IPS DF 6.9 (cell line): ENCODE measurements around the gene USP36.

Experiments used
- DNase-seq: peaks from one replicate; pipeline ENCODE4 v3.0.0-alpha.2; 2013; ENCODE audit warnings: low read depth, low spot score
- H3K27ac ChIP-seq: one replicate; pipeline ENCODE4 v1.5.1; 2013; ENCODE audit warnings: low read length, control low read depth
- H3K27me3 ChIP-seq: 2 replicates; pipeline ENCODE4 v1.6.1; 2013; ENCODE audit warnings: mild to moderate bottlenecking, low read length; ENCODE audit not compliant: control insufficient read depth, insufficient read depth
- H3K36me3 ChIP-seq: 2 replicates; pipeline ENCODE4 v1.6.1; 2013; ENCODE audit warnings: low read length; ENCODE audit not compliant: control insufficient read depth, insufficient read depth
- H3K4me1 ChIP-seq: 2 replicates; pipeline ENCODE4 v1.6.1; 2013; ENCODE audit warnings: low read length; ENCODE audit not compliant: control insufficient read depth, insufficient read depth
- H3K4me3 ChIP-seq: 2 replicates; pipeline ENCODE4 v1.5.1; 2013; ENCODE audit warnings: mild to moderate bottlenecking, low read length
- H3K9me3 ChIP-seq: 2 replicates; pipeline ENCODE4 v1.6.1; 2013; ENCODE audit warnings: low read length, inconsistent platforms; ENCODE audit not compliant: control insufficient read depth, insufficient read depth
- WGBS: extraction: QIAGEN DNeasy Blood & Tissue Kit; methylation state at CpG from one replicate; pipeline ENCODE4 v1.1.7; 2013; ENCODE audit warnings: mixed read lengths, missing lambda C conversion rate; ENCODE audit not compliant: insufficient read length, insufficient coverage; 5-methylcytosine and 5-hydroxymethylcytosine counted together

USP36 gene

DNA sequence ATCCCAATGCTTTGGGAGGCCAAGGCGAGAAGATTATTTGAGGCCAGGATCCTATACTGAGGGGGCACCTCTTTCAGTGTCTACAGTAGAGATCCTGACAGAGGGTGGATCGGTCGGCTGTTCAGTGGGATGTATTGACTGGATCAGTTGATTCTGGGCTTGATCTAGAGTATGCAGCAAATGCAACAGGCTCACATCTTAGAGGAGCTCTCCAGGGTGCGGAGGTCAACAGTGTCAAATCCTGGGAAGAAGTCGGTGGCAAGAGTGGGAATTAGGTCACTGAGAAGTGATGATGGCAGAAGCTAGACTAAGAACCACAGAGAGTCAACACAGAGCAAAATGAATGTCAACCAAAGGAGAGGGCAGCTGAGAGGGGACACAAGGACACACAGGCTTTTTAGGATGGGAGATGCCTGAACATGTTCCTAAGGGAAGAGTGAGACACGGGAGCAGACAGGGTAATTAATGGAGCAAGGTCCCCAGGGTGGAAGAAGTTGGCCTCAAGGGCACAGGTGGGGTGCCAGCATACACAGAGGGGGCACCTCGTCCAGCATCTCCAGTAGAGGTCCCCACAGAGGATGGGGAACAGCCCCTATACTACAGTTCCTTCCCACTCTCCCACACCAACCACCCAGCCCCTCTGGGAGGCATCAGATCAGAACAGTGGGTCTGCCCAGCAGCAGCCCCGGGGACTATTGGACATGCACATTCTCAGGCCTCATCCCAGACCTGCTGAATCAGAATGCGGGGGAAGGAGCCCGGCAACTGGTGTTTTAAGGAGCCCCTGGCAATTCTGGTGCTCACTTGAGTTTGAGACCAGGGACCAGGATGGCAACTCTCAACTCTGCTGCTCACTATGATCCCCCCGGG, 48.5 kb downstream of the USP36 start:
- no peaks in the 10 kb centered on the region for H3K4me1 ChIP-seq
- no peaks in the 10 kb centered on the region for H3K9me3 ChIP-seq
- H3K4me3 ChIP-seq, result no peak overlapping the region
- H3K36me3 ChIP-seq, result peaks cover 24% of the 10 kb centered on the region
- no peaks in the 10 kb centered on the region for H3K27me3 ChIP-seq
- no peak for DNase-seq
- no CpG with 5 or more reads among the region's 11 CpGs for WGBS
- H3K27ac ChIP-seq, result no peak overlapping the region

DNA sequence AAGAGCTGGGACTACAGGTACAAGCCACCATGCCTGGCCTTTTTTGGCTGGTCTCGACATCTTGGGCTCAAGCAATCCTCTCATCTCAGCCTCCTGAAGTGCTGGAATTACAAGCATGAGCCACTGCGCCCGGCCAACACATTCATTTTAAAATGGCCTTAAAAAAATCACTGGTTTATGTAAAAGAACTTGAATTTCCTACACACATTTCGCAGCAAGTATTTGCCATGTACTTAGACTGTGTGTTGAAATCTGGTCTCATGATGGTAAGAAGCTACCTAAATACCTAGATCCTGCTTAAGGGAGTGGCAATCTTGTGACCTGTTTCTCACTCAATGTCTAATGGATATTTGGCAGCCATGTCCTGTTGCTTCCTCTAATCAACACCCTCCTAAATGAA, 50.1 kb downstream of the USP36 start:
- Histone ChIP-seq H3K4me3 (no peak overlapping the region), H3K9me3 (no peaks in the 10 kb centered on the region), H3K27ac (no peak overlapping the region), H3K27me3 (no peaks in the 10 kb centered on the region), H3K4me1 (no peaks in the 10 kb centered on the region), H3K36me3 (peaks cover 11% of the 10 kb centered on the region)
- no peak for DNase-seq
- WGBS, result no CpG with 5 or more reads among the region's 4 CpGs

DNA sequence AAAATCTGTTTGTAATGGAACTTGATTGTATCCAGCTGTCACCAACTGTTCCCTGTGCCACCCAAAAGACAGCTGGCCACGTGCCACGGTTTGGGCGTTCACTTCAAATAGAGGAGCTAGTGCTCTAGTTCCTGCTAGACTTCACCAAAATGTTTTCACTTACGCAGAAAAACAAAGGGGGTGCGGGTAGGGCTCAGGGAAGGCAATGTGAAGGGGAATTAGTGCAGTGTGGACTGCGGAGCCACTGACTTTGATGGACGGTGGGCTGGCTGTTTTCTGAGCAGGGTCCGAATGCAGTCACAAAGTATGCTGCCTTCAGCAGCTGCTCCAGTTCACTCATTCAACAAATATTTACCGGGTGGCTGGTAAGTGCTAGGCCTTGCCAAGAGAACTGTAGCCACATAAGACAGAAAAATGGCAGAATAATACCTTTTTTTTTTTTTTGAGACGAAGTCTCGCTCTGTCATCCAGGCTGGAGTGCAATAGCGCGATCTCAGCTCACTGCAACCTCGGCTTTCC, 50.9 kb downstream of the USP36 start:
- Histone ChIP-seq H3K9me3 (no peaks in the 10 kb centered on the region), H3K4me1 (no peaks in the 10 kb centered on the region), H3K27ac (no peak overlapping the region), H3K27me3 (no peaks in the 10 kb centered on the region), H3K36me3 (peaks cover 3% of the 10 kb centered on the region; the same call in 1 of the 2 replicates), H3K4me3 (no peak overlapping the region)
- WGBS, result no CpG with 5 or more reads among the region's 14 CpGs
- no peak for DNase-seq

- H3K4me3 ChIP-seq, result no peak overlapping the region
- no peaks in the 10 kb centered on the region for H3K9me3 ChIP-seq
- DNase-seq, result no peak
- no peaks in the 10 kb centered on the region; the same call in 1 of the 2 replicates for H3K36me3 ChIP-seq
- H3K27ac ChIP-seq, result no peak overlapping the region
- no peaks in the 10 kb centered on the region for H3K4me1 ChIP-seq
- H3K27me3 ChIP-seq, result no peaks in the 10 kb centered on the region
- no CpG with 5 or more reads among the region's 5 CpGs for WGBS
Observed at GRCh38 chr17:78789149-78789662, 51.4 kb downstream of the USP36 start.

- Histone ChIP-seq H3K4me1 (no peaks in the 10 kb centered on the region), H3K9me3 (no peaks in the 10 kb centered on the region), H3K4me3 (no peak overlapping the region), H3K36me3 (no peaks in the 10 kb centered on the region), H3K27ac (no peak overlapping the region), H3K27me3 (no peaks in the 10 kb centered on the region)
- DNase-seq, result no peak
- no CpG with 5 or more reads among the region's 7 CpGs for WGBS
Observed at GRCh38 chr17:78788451-78788850, 52.2 kb downstream of the USP36 start.

DNA sequence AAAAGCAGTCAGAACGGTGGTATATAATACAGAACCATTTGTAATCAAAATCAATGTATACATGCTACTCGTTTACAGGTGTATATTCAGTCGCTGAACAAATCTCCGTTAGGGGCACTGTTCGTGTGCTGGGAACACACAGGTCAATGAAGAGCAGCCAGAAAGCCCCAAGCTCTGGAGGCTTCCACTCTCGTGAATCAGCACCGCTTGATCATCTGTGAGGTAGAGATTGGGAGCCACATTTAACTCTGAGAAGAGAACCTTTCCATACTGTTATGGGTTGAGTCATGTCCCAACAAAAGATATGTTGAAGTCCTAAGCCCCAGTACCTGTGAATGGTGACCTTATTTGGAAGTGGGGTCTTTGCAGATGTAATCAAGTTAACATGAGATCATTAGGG, 53.2 kb downstream of the USP36 start:
- Histone ChIP-seq H3K4me3 (no peak overlapping the region), H3K36me3 (no peaks in the 10 kb centered on the region), H3K9me3 (no peaks in the 10 kb centered on the region), H3K4me1 (no peaks in the 10 kb centered on the region), H3K27me3 (no peaks in the 10 kb centered on the region), H3K27ac (no peak overlapping the region)
- WGBS, result no CpG with 5 or more reads among the region's 7 CpGs
- no peak for DNase-seq

- WGBS, result no CpG with 5 or more reads among the region's 1 CpG
- Histone ChIP-seq H3K4me1 (no peaks in the 10 kb centered on the region), H3K9me3 (no peaks in the 10 kb centered on the region), H3K27me3 (no peaks in the 10 kb centered on the region), H3K36me3 (peaks cover 4% of the 10 kb centered on the region; the same call in 1 of the 2 replicates), H3K4me3 (no peak overlapping the region), H3K27ac (no peak overlapping the region)
- DNase-seq, result no peak
Observed at GRCh38 chr17:78785663-78786057, 55.0 kb downstream of the USP36 start.

DNA sequence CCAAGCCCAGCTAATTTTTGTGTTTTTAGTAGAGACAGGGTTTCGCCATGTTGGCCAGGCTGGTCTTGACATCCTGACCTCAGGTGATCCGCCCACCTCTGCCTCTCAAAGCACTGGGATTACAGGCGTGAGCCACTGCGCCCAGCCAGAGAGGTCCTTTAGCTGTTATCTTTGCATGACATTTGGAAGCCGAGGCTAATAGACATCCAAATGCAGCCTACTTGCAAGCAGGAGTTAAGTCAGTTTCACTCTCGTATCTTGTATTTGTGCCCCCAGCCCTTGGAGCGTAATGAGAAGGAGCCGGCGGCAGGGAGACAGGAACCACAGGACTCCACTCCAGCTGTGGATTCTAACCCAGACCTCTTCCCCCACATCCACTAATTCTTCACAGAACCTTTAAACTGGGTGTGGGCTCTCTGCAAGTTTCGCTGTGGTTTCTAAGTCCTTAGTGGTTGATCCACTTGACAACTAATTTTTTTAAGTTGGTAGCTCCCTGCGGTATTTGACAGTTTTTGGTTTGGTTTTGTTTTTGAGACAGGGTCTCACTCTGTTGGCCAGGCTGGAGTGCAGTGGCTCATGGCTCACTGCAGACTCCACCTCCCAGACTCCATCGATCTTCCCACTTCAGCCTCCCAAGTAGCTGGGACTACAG, 55.5 kb downstream of the USP36 start:
- no peak overlapping the region for H3K27ac ChIP-seq
- H3K36me3 ChIP-seq, result peaks cover 4% of the 10 kb centered on the region; the same call in 1 of the 2 replicates
- no peaks in the 10 kb centered on the region for H3K27me3 ChIP-seq
- H3K4me3 ChIP-seq, result no peak overlapping the region
- DNase-seq, result no peak
- H3K9me3 ChIP-seq, result no peaks in the 10 kb centered on the region
- no CpG with 5 or more reads among the region's 12 CpGs for WGBS
- no peaks in the 10 kb centered on the region for H3K4me1 ChIP-seq

DNA sequence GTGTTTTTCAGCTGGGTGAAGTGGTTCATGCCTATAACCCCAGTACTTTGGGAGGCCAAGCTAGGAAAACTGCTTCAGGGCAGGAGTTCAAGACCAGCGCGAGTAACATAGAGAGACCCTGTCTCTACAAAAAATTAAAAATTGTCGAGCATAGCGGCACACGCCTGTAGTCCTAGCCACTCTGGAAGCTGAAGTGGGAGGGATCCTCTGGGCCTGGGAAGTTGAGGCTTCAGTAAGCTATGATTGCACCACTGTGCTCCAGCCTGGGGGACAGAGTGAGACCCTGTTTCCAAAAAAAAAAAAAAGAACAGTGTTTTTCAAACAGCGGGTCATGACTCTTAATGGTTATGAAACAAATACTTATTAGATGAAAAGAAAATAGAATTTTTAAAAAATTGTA, 56.3 kb downstream of the USP36 start:
- H3K36me3 ChIP-seq, result peaks cover 4% of the 10 kb centered on the region; the same call in 1 of the 2 replicates
- H3K4me1 ChIP-seq, result no peaks in the 10 kb centered on the region
- no peak overlapping the region for H3K4me3 ChIP-seq
- no peak for DNase-seq
- H3K9me3 ChIP-seq, result no peaks in the 10 kb centered on the region
- no peak overlapping the region for H3K27ac ChIP-seq
- no peaks in the 10 kb centered on the region for H3K27me3 ChIP-seq
- WGBS, result no CpG with 5 or more reads among the region's 6 CpGs

GRCh38 chr17:78783711-78784324, 56.8 kb downstream of the USP36 start:
- WGBS, result no CpG with 5 or more reads among the region's 7 CpGs
- no peaks in the 10 kb centered on the region for H3K27me3 ChIP-seq
- DNase-seq, result no peak
- H3K27ac ChIP-seq, result no peak overlapping the region
- no peaks in the 10 kb centered on the region for H3K9me3 ChIP-seq
- no peaks in the 10 kb centered on the region for H3K4me1 ChIP-seq
- no peak overlapping the region for H3K4me3 ChIP-seq
- H3K36me3 ChIP-seq, result peaks cover 4% of the 10 kb centered on the region; the same call in 1 of the 2 replicates
